ENCODE results near the gene ASS1. TPM values are rescaled to one million over a fixed set of nuclear protein-coding genes. Genes with fewer than 3 reads are reported as not detected.

Gene ASS1
- total RNA-seq, 1 donor from 2014 or later, result 8.0 TPM

- intact Hi-C loops (cut with micrococcal nuclease), result no loop called here
These were observed 9.5 kb downstream of the ASS1 start for GRCh38 chr9:130454096-130454811.

GRCh38 chr9:130454812-130455325 lies 10.1 kb downstream of the ASS1 start:
- intact Hi-C loops (cut with micrococcal nuclease), result no loop called here

- intact Hi-C loops (cut with micrococcal nuclease), result no loop called here
These were observed 13.5 kb downstream of the ASS1 start for GRCh38 chr9:130458027-130458803.

GRCh38 chr9:130458804-130459067 lies 14.0 kb downstream of the ASS1 start:
- intact Hi-C loops (cut with micrococcal nuclease), result no loop called here

GRCh38 chr9:130459151-130459550 lies 14.4 kb downstream of the ASS1 start:
- intact Hi-C loops (cut with micrococcal nuclease), result no loop called here

GRCh38 chr9:130459941-130460669 lies 15.3 kb downstream of the ASS1 start:
- intact Hi-C loops (cut with micrococcal nuclease), result loop anchor here (5.0 kb wide), 1 partner anchor 407 kb away; no protein-coding TSS in a partner anchor

GRCh38 chr9:130461218-130461630 lies 16.5 kb downstream of the ASS1 start:
- intact Hi-C loops (cut with micrococcal nuclease), result loop anchor here (1.0 to 5.0 kb wide), 2 partner anchors 221 to 406 kb away; no protein-coding TSS in a partner anchor

- intact Hi-C loops (cut with micrococcal nuclease), result loop anchor here (1.0 to 5.0 kb wide), 2 partner anchors 221 to 406 kb away; no protein-coding TSS in a partner anchor
These were observed 17.0 kb downstream of the ASS1 start for GRCh38 chr9:130461731-130462130.

- intact Hi-C loops (cut with micrococcal nuclease), result loop anchor here (5.0 kb wide), 1 partner anchor 404 kb away; no protein-coding TSS in a partner anchor
These were observed 18.2 kb downstream of the ASS1 start for GRCh38 chr9:130462685-130463540.

GRCh38 chr9:130463763-130464745 lies 19.3 kb downstream of the ASS1 start:
- intact Hi-C loops (cut with micrococcal nuclease), result loop anchor here (5.0 kb wide), 1 partner anchor 403 kb away; no protein-coding TSS in a partner anchor

- intact Hi-C loops (cut with micrococcal nuclease), result no loop called here
These were observed 20.8 kb downstream of the ASS1 start for GRCh38 chr9:130465383-130466096.

GRCh38 chr9:130466537-130467217 lies 21.9 kb downstream of the ASS1 start:
- intact Hi-C loops (cut with micrococcal nuclease), result no loop called here

- intact Hi-C loops (cut with micrococcal nuclease), result no loop called here
These were observed 22.6 kb downstream of the ASS1 start for GRCh38 chr9:130467316-130467715.

GRCh38 chr9:130468566-130468965 lies 23.8 kb downstream of the ASS1 start:
- intact Hi-C loops (cut with micrococcal nuclease), result no loop called here

- intact Hi-C loops (cut with micrococcal nuclease), result no loop called here
These were observed 25.5 kb downstream of the ASS1 start for GRCh38 chr9:130470269-130470668.

- intact Hi-C loops (cut with micrococcal nuclease), result no loop called here
These were observed 26.2 kb downstream of the ASS1 start for GRCh38 chr9:130470950-130471349.

- intact Hi-C loops (cut with micrococcal nuclease), result no loop called here
These were observed 26.8 kb downstream of the ASS1 start for GRCh38 chr9:130471411-130472183.
